Astrocyte (in vitro differentiated cells and primary cell): ENCODE measurements around the gene WIPF3. TPM values are rescaled to one million over a fixed set of nuclear protein-coding genes. Genes with fewer than 3 reads are reported as not detected.

Experiments
- DNase-seq: peaks from one replicate; pipeline ENCODE4 v3.0.0-alpha.2; 2010; ENCODE audit warnings: low read depth
- FAIRE-seq: peaks from 2 replicates; lab custom pipeline; 2011; peaks lifted over from hg19 to GRCh38; lab: Jason Lieb, UNC
- H2AFZ ChIP-seq: 2 replicates; pipeline ENCODE4 v1.6.0; 2012; ENCODE audit warnings: low read depth, low read length, inconsistent platforms
- H3K27ac ChIP-seq: 2 replicates; pipeline ENCODE4 v1.5.1; 2011; ENCODE audit warnings: low read depth, low read length, inconsistent platforms
- H3K27me3 ChIP-seq: 2 replicates; pipeline ENCODE4 v1.6.0; 2011; ENCODE audit warnings: low read length, inconsistent platforms; ENCODE audit not compliant: insufficient read depth
- H3K36me3 ChIP-seq: 2 replicates; pipeline ENCODE4 v1.5.1; 2011; ENCODE audit warnings: low read length, inconsistent platforms; ENCODE audit not compliant: insufficient read depth
- H3K4me1 ChIP-seq: 2 replicates; pipeline ENCODE4 v1.5.1; 2011; ENCODE audit warnings: low read length, inconsistent platforms; ENCODE audit not compliant: insufficient read depth
- H3K4me2 ChIP-seq: 2 replicates; pipeline ENCODE4 v1.6.0; 2012; ENCODE audit warnings: low read length, inconsistent platforms
- H3K4me3 ChIP-seq: 2 replicates; pipeline ENCODE4 v1.5.1; 2011; ENCODE audit warnings: low read depth, mild to moderate bottlenecking, low read length, inconsistent platforms; ENCODE audit not compliant: insufficient read depth
- H3K79me2 ChIP-seq: 2 replicates; pipeline ENCODE4 v1.6.0; 2012; ENCODE audit warnings: mild to moderate bottlenecking, low read length, inconsistent platforms; ENCODE audit not compliant: insufficient read depth
- H3K9ac ChIP-seq: 2 replicates; pipeline ENCODE4 v1.6.0; 2012; ENCODE audit warnings: mild to moderate bottlenecking, low read length, inconsistent platforms
- H3K9me3 ChIP-seq: 2 replicates; pipeline ENCODE4 v1.5.1; 2012; ENCODE audit warnings: low read depth, mild to moderate bottlenecking, low read length, inconsistent platforms; ENCODE audit not compliant: insufficient read depth
- H4K20me1 ChIP-seq: 2 replicates; pipeline ENCODE4 v1.6.0; 2012; ENCODE audit warnings: low read length, inconsistent platforms; ENCODE audit not compliant: insufficient read depth
- H3K27ac Mint-ChIP-seq: one replicate; pipeline ENCODE4 v1.8.0; 2021; ENCODE audit warnings: mild to moderate bottlenecking, mixed read lengths; ENCODE audit not compliant: unreplicated experiment
- H3K27me3 Mint-ChIP-seq: one replicate; pipeline ENCODE4 v1.8.0; 2021; ENCODE audit warnings: low read depth, mixed read lengths; ENCODE audit not compliant: unreplicated experiment
- H3K36me3 Mint-ChIP-seq: one replicate; pipeline ENCODE4 v1.8.0; 2021; ENCODE audit warnings: low read depth, mixed read lengths; ENCODE audit not compliant: unreplicated experiment
- H3K4me1 Mint-ChIP-seq: one replicate; pipeline ENCODE4 v1.8.0; 2021; ENCODE audit warnings: low read depth, mixed read lengths; ENCODE audit not compliant: unreplicated experiment
- H3K4me3 Mint-ChIP-seq: one replicate; pipeline ENCODE4 v1.8.0; 2021; ENCODE audit warnings: mild to moderate bottlenecking, moderate library complexity, mixed read lengths; ENCODE audit not compliant: unreplicated experiment
- H3K9me3 Mint-ChIP-seq: one replicate; pipeline ENCODE4 v1.8.0; 2021; ENCODE audit warnings: mild to moderate bottlenecking, mixed read lengths; ENCODE audit not compliant: unreplicated experiment
- EZH2 ChIP-seq: IDR thresholded peaks from 2 replicates; pipeline ENCODE4 v1.6.1; 2012; ENCODE audit warnings: mild to moderate bottlenecking, low read length, inconsistent platforms; ENCODE audit not compliant: insufficient read depth
- total RNA-seq: library from RNA; stranded (reverse); gene quantifications from 2 replicates; pipeline ENCODE4 v1.2.1, GENCODE V29; 2021
- TF ChIP-seq, protein P1 (sequence below): IDR thresholded peaks from 2 replicates; pipeline ENCODE4 v1.5.1; 2011; ENCODE audit warnings: low read depth, mild to moderate bottlenecking, inconsistent platforms, low read length, moderate library complexity; ENCODE audit not compliant: insufficient read depth

The WIPF3 gene
- total RNA-seq, 1 donor from 2014 or later = 1.0 TPM

DNA sequence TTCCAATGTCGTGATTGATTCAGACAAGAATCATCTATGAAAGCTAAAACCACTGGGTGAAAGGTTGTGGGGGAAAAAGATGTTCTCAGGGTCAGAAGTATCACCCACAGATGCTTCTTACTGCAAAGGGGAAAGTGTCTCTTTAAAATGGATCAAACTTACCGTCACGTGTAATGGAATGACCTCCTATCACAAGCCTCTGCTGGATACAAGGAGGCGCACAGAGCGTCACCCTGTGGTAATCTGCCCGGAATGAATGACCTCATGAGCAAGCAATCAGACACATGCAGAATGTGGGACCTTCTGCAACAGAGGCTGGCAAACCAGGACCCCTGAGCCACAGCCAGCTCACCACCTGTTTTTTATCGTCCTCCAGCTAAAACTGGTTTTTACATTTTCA lies 33.0 kb downstream of the WIPF3 start:
- DNase-seq = peak; percentile 66
- Mint-ChIP-seq H3K9me3 (no peaks in the 10 kb centered on the region), H3K4me3 (no peak overlapping the region), H3K27me3 (peaks cover 9% of the 10 kb centered on the region), H3K27ac (no peak overlapping the region), H3K36me3 (no peaks in the 10 kb centered on the region), H3K4me1 (peaks cover 5% of the 10 kb centered on the region)
- Histone ChIP-seq H3K4me1 (no peaks in the 10 kb centered on the region), H3K27ac (no peak overlapping the region), H3K79me2 (no peaks in the 10 kb centered on the region), H4K20me1 (no peaks in the 10 kb centered on the region), H3K4me3 (no peak overlapping the region), H3K9ac (no peak overlapping the region), H3K36me3 (no peaks in the 10 kb centered on the region), H2AFZ (no peak overlapping the region), H3K9me3 (no peaks in the 10 kb centered on the region), H3K4me2 (no peak overlapping the region), H3K27me3 (peaks cover 15% of the 10 kb centered on the region)
- FAIRE-seq = no peak
- no peak for TF ChIP-seq EZH2
- TF ChIP-seq, protein P1, sequence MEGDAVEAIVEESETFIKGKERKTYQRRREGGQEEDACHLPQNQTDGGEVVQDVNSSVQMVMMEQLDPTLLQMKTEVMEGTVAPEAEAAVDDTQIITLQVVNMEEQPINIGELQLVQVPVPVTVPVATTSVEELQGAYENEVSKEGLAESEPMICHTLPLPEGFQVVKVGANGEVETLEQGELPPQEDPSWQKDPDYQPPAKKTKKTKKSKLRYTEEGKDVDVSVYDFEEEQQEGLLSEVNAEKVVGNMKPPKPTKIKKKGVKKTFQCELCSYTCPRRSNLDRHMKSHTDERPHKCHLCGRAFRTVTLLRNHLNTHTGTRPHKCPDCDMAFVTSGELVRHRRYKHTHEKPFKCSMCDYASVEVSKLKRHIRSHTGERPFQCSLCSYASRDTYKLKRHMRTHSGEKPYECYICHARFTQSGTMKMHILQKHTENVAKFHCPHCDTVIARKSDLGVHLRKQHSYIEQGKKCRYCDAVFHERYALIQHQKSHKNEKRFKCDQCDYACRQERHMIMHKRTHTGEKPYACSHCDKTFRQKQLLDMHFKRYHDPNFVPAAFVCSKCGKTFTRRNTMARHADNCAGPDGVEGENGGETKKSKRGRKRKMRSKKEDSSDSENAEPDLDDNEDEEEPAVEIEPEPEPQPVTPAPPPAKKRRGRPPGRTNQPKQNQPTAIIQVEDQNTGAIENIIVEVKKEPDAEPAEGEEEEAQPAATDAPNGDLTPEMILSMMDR = no peak

DNA sequence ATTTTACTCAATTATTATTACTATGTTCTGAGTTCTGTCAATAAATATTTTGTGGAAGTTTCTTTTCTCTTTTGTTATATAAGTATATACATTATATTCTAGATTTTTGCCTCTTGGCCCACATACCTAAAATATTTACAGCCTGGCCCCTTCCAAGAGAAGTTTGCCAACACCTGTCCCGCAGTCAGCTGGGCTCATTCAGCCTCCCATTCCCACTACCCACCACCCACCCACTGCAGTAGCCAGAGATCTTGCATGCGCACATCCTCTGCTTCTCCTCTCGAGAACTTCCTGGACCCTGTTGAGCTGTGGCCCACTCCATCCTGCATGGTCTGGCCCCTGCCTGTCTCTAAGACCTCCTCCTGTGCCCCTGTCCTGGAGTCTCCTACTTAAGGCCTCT lies 33.6 kb downstream of the WIPF3 start:
- FAIRE-seq (no peak), DNase-seq (no peak)
- Histone ChIP-seq H3K9ac (no peak overlapping the region), H3K9me3 (no peaks in the 10 kb centered on the region), H3K27me3 (peaks cover 21% of the 10 kb centered on the region), H3K4me2 (no peak overlapping the region), H2AFZ (no peak overlapping the region), H3K4me3 (no peak overlapping the region), H3K27ac (no peak overlapping the region), H4K20me1 (no peaks in the 10 kb centered on the region), H3K79me2 (no peaks in the 10 kb centered on the region), H3K36me3 (no peaks in the 10 kb centered on the region), H3K4me1 (no peaks in the 10 kb centered on the region)
- Mint-ChIP-seq H3K36me3 (no peaks in the 10 kb centered on the region), H3K27me3 (peaks cover 7% of the 10 kb centered on the region), H3K4me3 (no peak overlapping the region), H3K4me1 (peaks cover 5% of the 10 kb centered on the region), H3K27ac (no peak overlapping the region), H3K9me3 (no peaks in the 10 kb centered on the region)
- TF ChIP-seq, protein P1 = no peak
- TF ChIP-seq EZH2 = no peak

DNA sequence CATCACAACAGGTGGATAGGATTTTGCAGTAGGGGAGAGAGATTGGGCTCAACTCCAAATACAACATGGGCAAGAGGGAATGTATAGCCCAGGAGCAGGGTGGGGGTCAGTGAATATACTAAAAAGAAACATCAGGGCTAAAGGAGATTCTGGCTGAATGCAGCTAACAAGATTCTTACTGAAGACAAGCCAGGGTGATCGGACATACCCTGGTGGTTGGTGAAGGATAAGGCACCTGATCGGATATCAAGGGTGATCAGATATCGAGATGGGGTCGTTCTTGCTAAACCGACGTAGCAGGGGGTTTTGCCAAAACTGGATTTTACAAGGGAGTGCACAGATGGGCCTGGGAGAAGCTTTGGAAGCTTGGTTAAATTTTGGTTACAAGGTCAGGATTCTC lies 34.4 kb downstream of the WIPF3 start:
- H3K4me3 ChIP-seq = no peak overlapping the region
- H3K27me3 Mint-ChIP-seq = peaks cover 11% of the 10 kb centered on the region
- DNase-seq = no peak

More for the DNA sequence above, 34.4 kb downstream of the WIPF3 start:
- H3K79me2 ChIP-seq = no peaks in the 10 kb centered on the region
- H3K9me3 ChIP-seq = no peaks in the 10 kb centered on the region
- no peaks in the 10 kb centered on the region for H3K36me3 ChIP-seq
- Mint-ChIP-seq H3K9me3 (no peaks in the 10 kb centered on the region), H3K27ac (no peak overlapping the region), H3K36me3 (no peaks in the 10 kb centered on the region), H3K4me3 (no peak overlapping the region), H3K4me1 (peaks cover 5% of the 10 kb centered on the region)
- FAIRE-seq = no peak
- peaks cover 25% of the 10 kb centered on the region for H3K27me3 ChIP-seq
- no peak overlapping the region for H3K9ac ChIP-seq
- no peak overlapping the region for H3K27ac ChIP-seq
- TF ChIP-seq, protein P1 = no peak
- TF ChIP-seq EZH2 = no peak
- no peak overlapping the region for H3K4me2 ChIP-seq
- no peaks in the 10 kb centered on the region for H3K4me1 ChIP-seq
- no peaks in the 10 kb centered on the region for H4K20me1 ChIP-seq
- H2AFZ ChIP-seq = no peak overlapping the region
